ENCODE data around the gene NXF3. TPM values are rescaled to one million over a fixed set of nuclear protein-coding genes. Genes with fewer than 3 reads are reported as not detected.
A peak's percentile ranks its signal among the peaks of the same experiment; 100 is the strongest.
"Not testable (repeated sequence)": the region's sequence is repeated elsewhere in the genome, so short reads cannot be mapped to it uniquely, and the experiment has no call there.

NXF3 gene
- under 1 TPM in 2 of 10 donors, not detected in 8; 0.31 to 0.50 TPM for polyA plus RNA-seq (ENCODE audit: insufficient read length in 10 of 10)
- long read RNA-seq, donor 1, partial matches to known transcripts: 55 of 55 reads
- long read RNA-seq, donor 1, other reads (novel, unspliced or antisense): 0 of 55 reads
- long read RNA-seq, donor 2, partial matches to known transcripts: 39 of 39 reads
- long read RNA-seq, donor 2, other reads (novel, unspliced or antisense): 0 of 39 reads
- long read RNA-seq, donor 3: 0 reads
- long read RNA-seq, donor 4, partial matches to known transcripts: 80 of 80 reads
- long read RNA-seq, donor 4, other reads (novel, unspliced or antisense): 0 of 80 reads
- long read RNA-seq, donor 5: 0 reads
- long read RNA-seq, donor 6: 0 reads
- long read RNA-seq, donor 7, partial matches to known transcripts: 23 of 23 reads
- long read RNA-seq, donor 7, other reads (novel, unspliced or antisense): 0 of 23 reads
- long read RNA-seq, donor 8, partial matches to known transcripts: 75 of 76 reads
- long read RNA-seq, donor 8, other reads (novel, unspliced or antisense): 0 of 76 reads
- long read RNA-seq, donor 9: 0 reads

- DNase-seq: no peak
Measured at GRCh38 chrX:103092942-103093341, at the start of gene NXF3. Gene NXF3, minus strand, starts transcription at chrX:103093143. Its CDS starts 120 bp downstream, at chrX:103093023.

GRCh38 chrX:103136528-103136927 lies 43.6 kb upstream of the NXF3 start:
- not testable (repeated sequence) for DNase-seq

GRCh38 chrX:103124284-103124683 lies 31.3 kb upstream of the NXF3 start:
- no peak for DNase-seq

- DNase-seq: no peak
Measured at GRCh38 chrX:103120748-103121147, 27.8 kb upstream of the NXF3 start.

GRCh38 chrX:103116970-103117369 lies 24.0 kb upstream of the NXF3 start:
- not testable (repeated sequence) for DNase-seq

- not testable (repeated sequence) for DNase-seq
Measured at GRCh38 chrX:103109497-103109896, 16.6 kb upstream of the NXF3 start.

- DNase-seq: no peak
Measured at GRCh38 chrX:103107836-103108235, 14.9 kb upstream of the NXF3 start.

- not testable (repeated sequence) for DNase-seq
Measured at GRCh38 chrX:103107227-103107737, 14.3 kb upstream of the NXF3 start.

GRCh38 chrX:103104370-103104769 lies 11.4 kb upstream of the NXF3 start:
- not testable (repeated sequence) for DNase-seq

- not testable (repeated sequence) for DNase-seq
Measured at GRCh38 chrX:103103866-103104265, 10.9 kb upstream of the NXF3 start.

- DNase-seq: no peak
Measured at GRCh38 chrX:103101299-103102042, 8.5 kb upstream of the NXF3 start.

- DNase-seq: no peak
Measured at GRCh38 chrX:103100484-103100883, 7.5 kb upstream of the NXF3 start.

- DNase-seq: no peak
Measured at GRCh38 chrX:103099691-103100090, 6.7 kb upstream of the NXF3 start.

GRCh38 chrX:103098488-103098887 lies 5.5 kb upstream of the NXF3 start:
- DNase-seq: no peak

GRCh38 chrX:103081051-103081450 lies 11.9 kb downstream of the NXF3 start:
- no peak for DNase-seq

GRCh38 chrX:103073467-103073866 lies 19.5 kb downstream of the NXF3 start:
- DNase-seq: no peak

- no peak for DNase-seq
Measured at GRCh38 chrX:103066606-103067005, 26.3 kb downstream of the NXF3 start.

GRCh38 chrX:103063918-103064434 lies 29.0 kb downstream of the NXF3 start, which contains the start of gene BEX1:
Gene BEX1, minus strand, starts transcription at chrX:103064171. Its CDS starts 897 bp downstream, at chrX:103063274.
- DNase-seq: peak in 1 of 3 donors; percentile 1

- DNase-seq: peak in 2 of 3 donors; percentile 3 to 34
Measured at GRCh38 chrX:103063191-103063845, 29.6 kb downstream of the NXF3 start.

- DNase-seq: no peak
Measured at GRCh38 chrX:103061486-103061885, 31.5 kb downstream of the NXF3 start.

- no peak for DNase-seq
Measured at GRCh38 chrX:103056902-103057301, 36.0 kb downstream of the NXF3 start.
